Testis (tissue), 3 donors: Measurements from ENCODE around the gene CAVIN2. TPM values are rescaled to one million over a fixed set of nuclear protein-coding genes. Genes with fewer than 3 reads are reported as not detected.

Source experiments
- DNase-seq: peaks from one replicate; pipeline ENCODE4 v3.0.0-alpha.2; 2019
- H3K27ac ChIP-seq, 2 donors: fragments of 200-600 bp; sonication (generic); one replicate each; pipeline ENCODE4 v1.5.1; 2019
- H3K27me3 ChIP-seq: fragments of 200-600 bp; sonication (generic); one replicate; pipeline ENCODE4 v1.5.1; 2019
- H3K36me3 ChIP-seq: fragments of 200-600 bp; sonication (generic); one replicate; pipeline ENCODE4 v1.5.1; 2017; ENCODE audit warnings: low read depth; ENCODE audit errors: missing control alignments
- H3K4me1 ChIP-seq: fragments of 200-600 bp; sonication (generic); one replicate; pipeline ENCODE4 v1.5.1; 2019
- H3K4me3 ChIP-seq, 2 donors: fragments of 200-600 bp; sonication (generic); one replicate each; pipeline ENCODE4 v1.5.1; 2017 to 2019
- H3K9me3 ChIP-seq: fragments of 200-600 bp; sonication (generic); one replicate; pipeline ENCODE4 v1.5.1; 2017
- CTCF ChIP-seq, 3 experiments: fragments of 450-650 bp in 2 of 3; fragments of 200-600 bp in 1 of 3; sonication (generic) in 1 of 3; IDR thresholded peaks; one replicate each; pipeline ENCODE4 v1.5.1; 2016 to 2019; ENCODE audit warnings: antibody characterized with exemption in 3 of 3, mild to moderate bottlenecking in 2 of 3, moderate library complexity in 1 of 3
- POLR2A ChIP-seq: fragments of 450-650 bp; IDR thresholded peaks from one replicate; pipeline ENCODE4 v1.6.1; 2017; ENCODE audit warnings: antibody characterized with exemption, mild to moderate bottlenecking, moderate library complexity
- WGBS, 2 donors: methylation state at CpG; one replicate each; pipeline ENCODE4 v1.1.5; 2018; 5-methylcytosine and 5-hydroxymethylcytosine counted together
- intact Hi-C: fragments of 100-400 bp; cut with DNase I; formaldehyde crosslinking; loops from one replicate; pipeline ENCODE4 v1.15.1; 2023; ENCODE audit warnings: low total_unique reads
- polyA plus RNA-seq: library from polyadenylated mRNA; stranded (reverse); fragments of 350-450 nt; fragmentation: Illumina TruSeq; extraction: RNeasy Lipid Tissue Mini Kit (QIAGEN cat#74804); gene quantifications from one replicate; pipeline ENCODE4 v1.2.3, GENCODE V29; 2014; ENCODE audit warnings: low read depth, low replicate concordance; ENCODE audit not compliant: insufficient read depth
- total RNA-seq, 2 donors: library from RNA; depleted of rRNA; stranded (reverse); fragments of >200 nt; gene quantifications; one replicate each; pipeline ENCODE4 v1.2.3, GENCODE V29; 2016

The CAVIN2 gene
- total and polyA plus RNA-seq, 3 donors from 2014 or later = 3.3 to 5.1 (median 4.1) TPM

GRCh38 chr2:191862156-191862775 is 15.4 kb upstream of the CAVIN2 start:
- Histone ChIP-seq H3K9me3 (no peaks in the 10 kb centered on the region), H3K36me3 (no peaks in the 10 kb centered on the region), H3K4me1 (peaks cover 20% of the 10 kb centered on the region), H3K27me3 (no peaks in the 10 kb centered on the region), H3K27ac (no peak overlapping the region), H3K4me3 (no peak overlapping the region)
- intact Hi-C loops = no loop called here
- WGBS, 2 donors = 47 to 48% methylated on average over 4 of the region's 4 CpGs
- TF ChIP-seq POLR2A = no peak
- no peak for TF ChIP-seq CTCF (IDR thresholded peaks at IDR 0.05)
- DNase-seq = no peak

- Histone ChIP-seq H3K9me3 (no peaks in the 10 kb centered on the region), H3K4me1 (peaks cover 7% of the 10 kb centered on the region), H3K27ac (no peak overlapping the region), H3K27me3 (no peaks in the 10 kb centered on the region), H3K4me3 (no peak overlapping the region), H3K36me3 (no peaks in the 10 kb centered on the region)
- WGBS, 2 donors = 52 to 85% methylated on average over 1 of the region's 1 CpG
- no peak for DNase-seq
- TF ChIP-seq POLR2A (no peak), CTCF (IDR thresholded peaks at IDR 0.05) (no peak)
- intact Hi-C loops = no loop called here
Observed at GRCh38 chr2:191860760-191861466, 14.0 kb upstream of the CAVIN2 start.

DNA sequence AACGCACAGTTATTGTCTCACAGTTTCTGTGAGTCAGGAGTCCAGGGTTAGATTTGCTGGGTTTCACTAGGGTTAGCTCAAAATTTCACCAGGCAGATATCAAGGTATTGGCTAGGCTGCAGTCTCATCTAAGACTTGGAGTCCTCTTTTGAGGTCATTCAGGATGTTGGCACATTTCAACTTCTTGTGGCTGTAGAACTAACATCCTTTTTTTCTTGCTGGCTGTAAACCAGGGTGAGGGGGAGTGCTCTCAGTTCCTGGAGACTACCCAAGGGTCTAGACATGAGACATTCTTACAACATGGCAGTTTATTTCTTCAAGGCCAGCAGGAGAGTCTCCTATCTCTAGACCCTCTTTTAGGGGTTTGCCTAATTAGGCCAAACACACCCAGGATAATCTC is 12.8 kb upstream of the CAVIN2 start:
- Histone ChIP-seq H3K4me1 (peaks cover 7% of the 10 kb centered on the region), H3K27ac (no peak overlapping the region), H3K9me3 (no peaks in the 10 kb centered on the region), H3K36me3 (no peaks in the 10 kb centered on the region), H3K27me3 (no peaks in the 10 kb centered on the region), H3K4me3 (no peak overlapping the region)
- no peak for TF ChIP-seq POLR2A
- TF ChIP-seq CTCF (IDR thresholded peaks at IDR 0.05) = no peak
- DNase-seq = no peak
- intact Hi-C loops = no loop called here
- 65 to 80% methylated on average over 1 of the region's 1 CpG for WGBS, 2 donors

GRCh38 chr2:191857886-191858285 is 11.0 kb upstream of the CAVIN2 start:
- DNase-seq = no peak
- Histone ChIP-seq H3K36me3 (no peaks in the 10 kb centered on the region), H3K9me3 (no peaks in the 10 kb centered on the region), H3K4me1 (peaks cover 4% of the 10 kb centered on the region), H3K27me3 (no peaks in the 10 kb centered on the region), H3K4me3 (no peak overlapping the region), H3K27ac (no peak overlapping the region)
- intact Hi-C loops = no loop called here
- WGBS, 2 donors = 70 to 78% methylated on average over 3 of the region's 3 CpGs
- no peak for TF ChIP-seq CTCF (IDR thresholded peaks at IDR 0.05)
- no peak for TF ChIP-seq POLR2A
